SU-DHL-6 (cell line): Measurements from ENCODE around the gene TMEM175.

Source experiments
- CTCF ChIP-seq: fragments of 200-600 bp; sonication (generic); IDR thresholded peaks from one replicate; pipeline ENCODE4 v1.5.1; 2017; ENCODE audit warnings: antibody characterized with exemption, mild to moderate bottlenecking, low read length, moderate library complexity; ENCODE audit not compliant: insufficient read depth, poor library complexity, severe bottlenecking
- EZH2phosphoT487 ChIP-seq: fragments of 200-600 bp; sonication (generic), shearing (Covaris generic); conservative IDR thresholded peaks from 2 replicates; pipeline ENCODE4 v1.6.1; 2018; ENCODE audit warnings: mild to moderate bottlenecking, antibody characterized with exemption, low read length, moderate library complexity, mixed read lengths

- TF ChIP-seq CTCF = no peak
- no peak for TF ChIP-seq EZH2phosphoT487
Measured at GRCh38 chr4:1001561-1002130, 69.4 kb downstream of the TMEM175 start.
